Right lung (tissue), 5 donors: Measurements from ENCODE around the gene PARN. TPM values are rescaled to one million over a fixed set of nuclear protein-coding genes. Genes with fewer than 3 reads are reported as not detected.
"Not testable (repeated sequence)": the region's sequence is repeated elsewhere in the genome, so short reads cannot be mapped to it uniquely, and the experiment has no call there.

ENCODE experiments used
- DNase-seq, 2 donors: peaks; one replicate each; pipeline ENCODE4 v3.0.0-alpha.2; 2013
- polyA plus RNA-seq, 5 donors: library from polyadenylated mRNA; unstranded; fragments of 120-200 nt; gene quantifications; one replicate each; pipeline versions ENCODE4 v1.2.1 to v1.2.3, GENCODE V29; 2013; ENCODE audit warnings: inconsistent platforms in 1 of 5, low replicate concordance in 1 of 5; ENCODE audit not compliant: insufficient read length in 5 of 5, insufficient read depth in 1 of 5

The PARN gene
- polyA plus RNA-seq, 5 donors, result 24.4 to 30.1 (median 27.3) TPM

DNA sequence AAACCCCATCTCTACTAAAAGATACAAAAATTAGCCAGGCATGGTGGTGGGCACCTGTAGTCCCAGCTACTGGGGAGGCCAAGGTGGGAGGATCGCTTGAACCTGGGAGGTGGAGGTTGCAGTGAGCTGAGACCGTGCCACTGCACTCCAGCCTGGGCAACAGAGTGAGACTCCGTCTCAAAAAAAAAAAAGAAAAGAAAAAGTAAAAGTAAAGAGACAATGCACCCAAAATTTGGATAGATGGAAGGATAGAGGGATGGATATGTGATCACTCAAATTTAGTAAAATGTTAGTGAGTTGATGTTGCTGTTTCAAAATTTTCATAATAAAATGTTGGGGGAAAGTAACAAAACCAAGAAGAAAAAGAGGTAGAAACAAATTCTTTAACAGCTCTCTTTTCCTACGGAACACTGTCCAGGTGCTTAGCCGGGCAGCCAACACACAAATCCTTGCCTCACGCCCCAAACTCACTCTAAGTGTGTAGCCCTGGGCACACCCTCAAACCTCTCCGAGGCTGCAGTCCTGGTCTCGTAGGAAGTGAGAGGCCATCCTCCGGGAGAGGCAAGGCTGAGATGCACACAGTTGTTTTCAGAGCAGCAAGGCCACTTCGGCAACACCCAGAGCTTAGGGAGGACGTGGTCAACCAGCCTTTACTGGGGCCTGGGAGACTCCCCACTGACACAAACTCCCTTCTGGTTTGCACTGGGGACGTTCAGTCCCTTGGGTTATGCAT is 228.9 kb downstream of the PARN start:
- not testable (repeated sequence) for DNase-seq

DNA sequence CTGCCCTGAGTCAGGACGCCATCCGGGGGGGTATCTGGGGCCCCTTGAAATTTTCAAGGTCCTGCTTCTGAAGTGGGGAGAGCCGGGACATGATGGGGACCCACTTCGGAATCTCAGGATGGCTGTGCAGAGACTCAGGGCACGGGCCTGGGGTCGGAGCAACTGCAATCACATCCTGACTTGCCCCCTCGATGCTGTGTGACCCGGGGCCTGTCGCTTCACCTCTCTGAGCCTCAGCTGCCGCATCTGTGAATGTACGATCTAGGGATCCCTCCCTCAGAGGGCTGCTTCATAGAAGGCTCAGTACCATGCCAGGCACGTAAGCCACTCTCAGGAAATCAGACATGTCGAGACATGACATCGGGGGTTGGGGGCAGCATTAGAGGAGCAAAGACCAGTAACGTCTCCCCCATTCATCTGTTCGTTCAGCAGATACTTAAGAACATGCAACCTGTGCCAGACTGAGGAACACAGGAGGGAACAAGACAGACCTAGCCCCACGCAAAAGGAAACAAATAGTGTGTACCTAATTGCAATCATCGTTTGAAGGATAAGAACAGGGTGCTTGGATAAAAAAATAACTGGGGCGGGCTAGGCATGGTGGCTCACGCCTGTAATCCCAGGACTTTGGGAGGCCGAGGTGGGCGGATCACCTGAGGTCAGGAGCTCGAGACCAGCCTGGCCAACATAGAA is 229.6 kb downstream of the PARN start:
- DNase-seq, result no peak

DNA sequence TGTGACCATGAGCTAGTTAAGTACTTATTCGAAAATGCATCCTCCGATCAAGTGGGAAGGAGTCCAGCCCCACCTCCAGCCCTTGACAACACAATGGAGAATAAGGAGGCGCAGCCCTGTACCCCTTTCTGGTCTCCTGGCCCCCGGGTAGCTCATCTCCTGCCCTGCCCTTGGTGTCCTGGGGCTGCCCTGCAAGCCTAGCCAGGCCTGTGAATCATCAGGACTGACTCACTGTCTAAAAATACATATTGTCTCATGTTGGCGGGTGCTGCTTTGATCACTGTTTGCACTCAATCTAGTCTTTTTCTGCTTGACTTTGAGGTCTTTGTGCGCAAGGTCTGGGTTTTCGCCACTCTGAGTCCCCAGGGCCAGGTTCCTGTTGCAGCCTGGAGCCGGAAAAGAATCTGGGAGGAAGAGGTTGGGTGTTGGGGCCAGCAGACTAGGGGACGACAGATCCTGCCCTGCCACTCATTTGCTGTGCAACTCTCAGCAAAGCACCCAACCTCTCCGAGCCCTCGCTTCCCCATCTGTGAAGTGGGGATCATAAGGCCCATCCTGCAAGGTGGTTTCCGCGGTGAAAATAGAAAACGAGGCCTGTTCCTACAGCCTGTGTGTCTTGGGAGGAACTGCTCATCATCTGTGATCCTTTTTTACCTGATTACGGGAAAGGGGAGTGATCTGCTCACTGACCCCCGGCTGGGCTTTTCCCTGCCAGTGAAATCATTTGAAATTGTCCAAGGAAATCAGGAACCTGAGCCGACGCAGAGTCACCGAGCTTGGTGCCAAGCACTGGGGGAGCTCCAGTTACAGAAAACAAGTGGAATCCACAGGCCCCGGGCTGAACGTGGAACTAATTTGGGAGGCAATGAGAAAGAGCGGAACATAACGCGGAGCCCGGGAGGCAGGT is 230.4 kb downstream of the PARN start:
- no peak for DNase-seq

DNA sequence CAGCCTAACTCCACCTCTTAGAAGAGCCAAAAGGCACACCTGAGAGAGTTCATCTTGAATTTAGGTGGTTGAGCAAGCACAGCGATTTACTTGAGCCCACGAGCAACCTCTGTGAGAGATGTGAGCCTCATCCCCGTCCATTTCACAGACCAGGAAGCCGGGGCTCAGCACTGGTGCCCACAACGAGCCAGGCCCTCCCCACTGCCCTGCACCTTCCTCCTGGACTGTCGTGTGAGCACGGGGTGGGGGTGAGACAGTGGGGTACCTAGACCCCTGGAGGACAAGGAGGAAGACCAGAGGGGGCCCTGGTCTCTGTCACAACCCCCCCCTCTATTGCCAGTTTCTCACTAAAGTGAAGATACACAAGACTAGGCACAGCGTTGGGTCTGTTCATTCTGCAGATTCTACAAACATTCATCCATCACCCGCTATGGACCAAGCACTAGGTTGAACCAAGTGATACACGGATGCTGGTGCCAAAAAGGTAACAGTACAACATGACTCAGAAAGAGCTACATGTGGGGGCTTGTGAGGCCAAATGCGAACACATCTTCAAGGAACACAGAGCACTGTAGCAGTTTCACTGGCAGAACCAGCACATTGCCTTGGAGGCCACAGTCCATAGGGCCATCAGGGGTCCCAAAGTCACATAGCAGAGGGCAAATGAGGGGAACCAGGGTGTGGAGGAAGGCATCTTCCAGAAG is 231.9 kb downstream of the PARN start:
- no peak for DNase-seq

DNA sequence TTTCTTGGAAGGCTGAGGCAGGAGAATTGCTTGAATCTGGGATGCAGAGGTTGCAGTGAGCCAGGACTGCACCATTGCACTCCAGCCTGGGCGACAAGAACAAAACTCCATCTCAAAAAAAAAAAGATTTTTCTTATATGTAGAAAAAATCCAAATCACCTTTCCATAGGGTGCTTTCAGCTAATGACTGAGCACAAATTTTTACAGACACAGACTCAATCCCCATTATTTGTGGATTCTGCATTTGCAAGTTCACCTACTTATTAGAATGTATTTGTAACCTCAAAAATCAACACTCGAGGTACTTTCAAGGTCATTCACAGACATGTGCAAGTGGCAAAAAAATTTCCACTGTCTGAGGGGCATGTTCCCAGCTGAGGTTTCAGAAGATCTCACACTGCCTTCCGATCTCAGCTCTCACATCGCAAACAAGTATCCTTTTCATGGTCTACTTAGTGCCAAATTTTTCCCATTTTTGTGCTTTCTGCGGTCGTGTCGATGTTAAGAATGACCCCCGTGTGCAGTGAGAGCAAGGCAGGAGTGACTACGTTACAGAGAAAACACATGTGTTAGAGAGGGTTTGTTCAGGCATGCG is 234.3 kb downstream of the PARN start:
- DNase-seq, result not testable (repeated sequence)

DNA sequence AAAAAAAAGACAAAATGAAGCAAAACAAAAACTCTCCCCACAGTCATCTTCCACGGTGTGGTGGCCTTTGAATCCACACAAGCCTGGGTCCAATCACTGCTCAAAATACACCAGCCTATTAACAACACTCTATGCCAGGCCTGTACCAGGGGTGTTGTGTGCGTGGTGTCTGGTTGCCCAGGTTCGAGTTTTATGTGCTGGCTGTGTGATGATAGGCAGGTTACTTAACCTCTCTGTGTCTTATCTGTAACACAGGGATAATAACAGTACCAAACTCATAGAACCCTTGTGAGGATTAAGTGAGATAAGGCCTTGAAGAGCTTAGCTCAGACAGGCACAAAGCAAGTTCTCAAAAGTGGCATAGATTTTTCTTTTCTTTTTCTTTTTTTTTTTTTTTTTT is 235.2 kb downstream of the PARN start:
- no peak for DNase-seq

DNA sequence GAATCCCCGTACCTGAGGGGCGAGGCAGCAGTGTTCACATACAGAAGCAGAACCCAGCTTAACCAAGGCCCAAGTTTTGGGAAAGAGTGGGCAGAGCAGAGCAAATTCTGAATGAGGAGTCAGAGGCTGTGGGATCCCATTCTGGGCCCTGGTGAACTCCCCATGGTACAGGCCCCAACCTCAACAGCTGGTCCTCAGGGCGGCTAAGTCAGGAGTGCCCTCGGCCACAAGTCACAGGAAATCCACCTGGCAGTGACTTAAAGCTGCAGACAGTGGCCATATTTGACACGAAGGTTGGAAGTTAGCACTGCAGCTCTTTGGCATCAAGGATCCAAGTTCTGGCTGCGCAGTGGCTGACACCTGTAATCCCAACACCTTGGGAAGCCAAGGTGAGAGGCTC is 237.1 kb downstream of the PARN start:
- no peak for DNase-seq

DNA sequence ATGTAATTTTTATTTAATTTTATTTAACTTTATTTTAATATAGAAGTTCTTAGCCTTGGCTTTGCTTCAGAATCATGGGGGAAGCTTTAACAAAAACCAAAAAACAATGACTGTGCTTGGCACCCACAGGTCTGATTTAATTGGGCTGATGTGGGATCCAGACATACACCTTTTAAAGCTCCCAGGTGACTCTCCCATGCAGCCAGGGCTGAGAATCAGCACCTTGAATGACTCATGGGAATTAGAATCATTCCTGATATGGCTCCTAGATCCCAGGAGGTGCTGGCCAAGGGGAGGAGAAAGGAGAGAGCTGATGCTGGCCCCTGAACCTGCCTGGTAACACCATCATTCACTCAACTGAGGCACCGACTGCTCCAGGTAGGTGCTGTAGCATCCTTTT is 240.7 kb downstream of the PARN start:
- no peak for DNase-seq

DNA sequence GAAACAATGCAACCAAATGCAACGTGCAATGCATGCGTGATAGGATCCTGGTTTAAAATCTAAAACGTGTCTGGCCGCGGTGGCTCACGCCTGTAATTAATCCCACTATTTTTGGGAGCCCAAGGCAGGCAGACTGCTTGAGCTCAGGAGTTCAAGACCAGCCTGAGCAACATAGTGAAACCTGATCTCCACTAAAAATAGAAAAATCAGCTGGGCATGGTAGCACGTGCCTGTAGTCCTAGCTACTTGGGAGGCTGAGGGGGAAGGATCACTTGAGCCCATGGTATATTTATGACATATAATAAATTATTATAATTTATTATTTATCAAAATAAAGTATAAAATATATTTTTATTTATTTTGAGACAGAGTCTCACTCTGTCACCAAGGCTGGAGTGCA is 241.8 kb downstream of the PARN start:
- DNase-seq, result no peak

DNA sequence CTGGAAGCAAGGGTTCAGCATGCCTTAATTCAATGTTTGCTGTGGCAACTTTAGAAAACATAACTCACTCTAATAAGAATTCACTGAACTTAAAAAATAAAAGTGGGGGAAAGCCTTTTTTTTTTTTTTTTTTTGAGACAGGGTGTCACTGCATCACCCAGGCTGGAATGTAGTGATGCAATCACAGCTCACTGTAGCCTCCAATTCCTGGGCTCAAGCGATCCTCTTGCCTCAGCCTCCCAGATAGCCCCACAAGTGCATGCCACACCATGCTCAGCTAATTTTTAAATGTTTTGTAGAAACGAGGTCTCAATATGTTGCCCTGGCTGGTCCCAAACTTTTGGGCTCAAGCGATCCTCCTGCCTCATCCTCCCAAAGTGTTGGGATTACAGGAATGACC is 243.9 kb downstream of the PARN start:
- DNase-seq, result no peak

Other genes starting within 250 kb of the PARN start
- gene BFAR, start 2.7 kb upstream of the PARN start, polyA plus RNA-seq, result 10 to 100 TPM; 50.8 to 72.4 (median 67.0) TPM
- gene PLA2G10, start 64.0 kb upstream of the PARN start, polyA plus RNA-seq, result under 1 TPM in 4 of 5 donors, not detected in 1; 0.31 to 0.69 (median 0.42) TPM
- 10 to 100 TPM; 13.2 to 29.5 (median 27.4) TPM for gene NPIPA3, start 73.2 kb upstream of the PARN start, polyA plus RNA-seq
- 1 to 10 TPM in 2 of 5 donors, not detected in 3; 4.4 to 7.8 TPM for gene NPIPA2, start 112.3 kb upstream of the PARN start, polyA plus RNA-seq
- gene NOMO1, start 203.5 kb upstream of the PARN start, polyA plus RNA-seq, result 10 to 100 TPM; 58.0 to 85.6 (median 79.8) TPM